Medulla oblongata (tissue), 1 donor: ENCODE results near the gene DUSP19.
A peak's percentile ranks its signal among the peaks of the same experiment; 100 is the strongest.
"Not testable (repeated sequence)": the region's sequence is repeated elsewhere in the genome, so short reads cannot be mapped to it uniquely, and the experiment has no call there.

ENCODE experiments used
- DNase-seq: peaks from one replicate; pipeline ENCODE4 v3.0.0-alpha.2; 2015; ENCODE audit errors: extremely low spot score

The DUSP19 gene, protein sequence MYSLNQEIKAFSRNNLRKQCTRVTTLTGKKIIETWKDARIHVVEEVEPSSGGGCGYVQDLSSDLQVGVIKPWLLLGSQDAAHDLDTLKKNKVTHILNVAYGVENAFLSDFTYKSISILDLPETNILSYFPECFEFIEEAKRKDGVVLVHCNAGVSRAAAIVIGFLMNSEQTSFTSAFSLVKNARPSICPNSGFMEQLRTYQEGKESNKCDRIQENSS

DNA sequence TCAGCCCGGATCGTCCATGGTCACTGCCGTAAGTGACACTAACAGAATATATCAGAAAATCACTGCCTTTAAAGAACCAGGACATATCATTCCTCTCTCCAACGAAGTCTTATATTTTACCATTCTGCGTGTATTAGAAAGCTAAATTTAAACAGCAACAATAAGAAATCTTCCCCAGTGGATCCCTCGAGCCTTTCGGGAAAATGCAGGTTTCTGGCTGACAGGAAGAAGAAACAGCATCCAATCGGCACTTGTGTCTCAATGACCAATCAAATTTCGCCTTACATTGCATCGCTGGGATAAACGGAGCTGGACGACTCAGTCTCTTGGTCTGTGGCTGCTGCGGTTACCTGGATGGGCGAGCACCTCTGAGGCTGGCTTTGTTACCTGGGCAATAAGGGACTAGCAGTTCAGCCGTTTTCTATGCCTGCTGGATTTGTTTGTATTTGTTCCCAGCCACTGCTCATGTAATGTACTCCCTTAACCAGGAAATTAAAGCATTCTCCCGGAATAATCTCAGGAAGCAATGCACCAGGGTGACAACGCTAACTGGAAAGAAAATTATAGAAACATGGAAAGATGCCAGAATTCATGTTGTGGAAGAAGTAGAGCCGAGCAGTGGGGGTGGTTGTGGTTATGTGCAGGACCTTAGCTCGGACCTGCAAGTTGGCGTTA is at the start of gene DUSP19:
TSS of gene DUSP19 (plus strand) at position 284 of the 675 bp plus-strand sequence. CDS start at position 471, 187 bp downstream.
- peak; percentile 99 for DNase-seq

DNA sequence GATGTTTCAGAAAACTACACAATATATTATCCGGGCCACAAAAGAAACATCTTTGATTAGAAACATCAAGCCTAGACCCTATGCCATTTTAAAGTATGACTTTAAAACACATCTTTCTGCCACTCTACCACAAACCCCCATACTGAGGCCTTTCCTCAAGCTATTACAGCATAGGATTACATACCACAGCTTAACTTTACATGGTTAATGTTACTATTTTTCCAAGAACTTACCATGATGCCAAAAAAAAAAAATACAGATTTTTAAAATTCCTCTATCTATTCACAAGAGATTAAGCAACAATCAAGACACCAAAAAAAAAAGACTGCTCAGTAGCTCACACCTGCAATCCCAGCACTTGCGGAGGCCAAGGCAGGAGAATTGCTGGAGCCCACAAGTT is 49.3 kb upstream of the DUSP19 start:
- DNase-seq, result no peak

DNA sequence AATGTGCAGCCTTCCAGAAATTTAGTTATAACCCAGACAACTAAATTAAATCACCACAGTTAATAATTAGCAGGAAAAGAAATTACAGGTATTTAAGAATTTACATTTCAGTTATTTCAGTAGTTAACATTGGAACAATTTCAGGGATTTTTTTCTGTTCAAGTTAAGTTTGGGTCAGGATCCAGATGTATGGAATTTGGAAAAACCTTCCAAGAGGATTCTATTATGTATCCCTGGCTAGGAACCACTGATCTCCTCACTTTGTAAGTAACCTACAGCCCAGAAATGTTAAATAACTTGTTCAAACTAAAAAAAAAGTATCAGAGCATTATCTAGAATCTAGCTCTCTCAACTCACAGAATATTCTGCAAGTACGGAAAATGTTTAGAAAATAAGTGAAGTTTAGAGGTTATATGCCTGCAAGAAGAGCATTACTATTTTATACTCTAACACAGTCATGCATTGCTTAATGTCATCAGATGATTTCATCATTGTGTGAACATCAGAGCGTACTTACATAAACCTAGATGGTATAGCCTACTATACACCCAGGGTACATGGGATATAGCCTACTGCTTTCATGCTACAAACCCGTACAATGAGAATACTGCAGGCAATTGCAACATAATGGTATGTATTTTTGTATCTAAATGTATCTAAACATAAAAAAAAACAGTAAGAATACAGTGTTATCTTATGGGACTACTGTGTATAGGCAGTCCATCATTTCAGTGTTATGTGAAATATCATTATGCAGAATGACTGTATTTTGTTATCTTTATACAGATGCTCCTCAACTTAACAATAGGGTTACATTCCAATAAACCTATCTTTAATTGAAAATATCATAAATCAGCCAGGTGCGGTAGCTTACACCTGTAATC is 46.4 kb upstream of the DUSP19 start:
- DNase-seq, result no peak

DNA sequence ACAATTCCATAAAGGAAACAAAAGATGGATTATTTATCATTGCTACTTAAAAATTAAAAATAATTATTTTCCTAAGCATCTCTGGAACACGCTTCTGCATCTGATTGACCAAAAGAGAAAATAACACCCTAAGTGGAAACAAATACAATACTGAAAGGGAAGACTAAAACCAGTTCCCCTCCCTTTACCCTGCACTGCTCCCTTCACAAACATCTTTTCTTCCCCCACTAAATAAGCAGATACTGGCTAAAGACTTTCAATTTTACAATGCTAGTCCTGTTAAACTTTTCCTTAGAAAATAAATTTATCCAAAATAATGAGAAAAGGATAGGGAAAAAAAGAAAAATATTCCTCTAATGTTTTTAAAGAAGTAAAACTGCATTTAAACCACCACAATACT is 44.6 kb upstream of the DUSP19 start:
- no peak for DNase-seq

DNA sequence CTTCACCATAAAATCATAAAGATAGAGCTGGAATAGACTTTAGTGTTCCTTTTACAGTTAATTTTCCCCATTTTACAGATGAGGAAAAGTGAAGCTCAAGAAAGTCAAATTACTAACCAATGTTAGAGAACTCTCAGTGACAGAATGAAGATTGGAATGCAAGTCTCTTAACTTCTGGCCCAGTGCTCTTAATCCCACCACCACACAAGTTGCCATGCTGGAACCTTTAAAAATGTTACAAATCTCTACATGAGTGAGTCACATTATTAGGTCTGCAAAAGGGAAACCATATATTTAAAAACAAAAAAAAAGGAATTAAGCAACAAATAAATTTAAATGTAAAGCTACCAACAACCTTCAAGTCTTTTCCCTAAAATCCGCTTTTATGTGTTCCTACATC is 43.7 kb upstream of the DUSP19 start:
- DNase-seq, result no peak

DNA sequence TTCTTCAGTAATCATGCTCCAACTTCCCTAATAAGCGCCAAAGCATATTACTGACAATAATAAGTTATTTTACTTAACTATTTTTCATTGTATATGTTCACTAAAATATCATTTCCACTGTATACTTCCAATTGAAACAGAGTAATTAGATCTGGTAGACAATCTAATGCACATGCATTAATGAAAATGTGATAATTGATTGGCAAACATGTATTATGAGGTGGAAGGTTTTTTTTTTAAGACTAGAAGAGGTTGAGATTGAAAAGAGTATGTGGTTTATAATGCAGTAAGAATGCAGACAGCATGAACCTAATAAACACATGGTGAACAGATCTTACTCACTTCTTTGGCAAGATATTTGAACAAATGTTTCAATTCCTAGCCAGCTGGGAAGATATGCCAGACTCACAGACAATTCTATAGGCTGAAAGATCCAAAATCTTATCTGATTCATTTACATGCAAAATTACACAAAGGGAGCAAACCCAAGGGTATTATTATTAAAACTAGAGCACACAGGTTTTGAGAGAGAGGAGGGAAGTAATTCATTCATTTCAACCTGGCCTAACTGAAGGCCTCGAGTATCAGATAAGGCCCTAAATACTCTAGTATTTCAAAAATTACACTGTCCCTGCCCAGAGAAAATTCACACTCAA is 43.1 kb upstream of the DUSP19 start:
- no peak for DNase-seq

DNA sequence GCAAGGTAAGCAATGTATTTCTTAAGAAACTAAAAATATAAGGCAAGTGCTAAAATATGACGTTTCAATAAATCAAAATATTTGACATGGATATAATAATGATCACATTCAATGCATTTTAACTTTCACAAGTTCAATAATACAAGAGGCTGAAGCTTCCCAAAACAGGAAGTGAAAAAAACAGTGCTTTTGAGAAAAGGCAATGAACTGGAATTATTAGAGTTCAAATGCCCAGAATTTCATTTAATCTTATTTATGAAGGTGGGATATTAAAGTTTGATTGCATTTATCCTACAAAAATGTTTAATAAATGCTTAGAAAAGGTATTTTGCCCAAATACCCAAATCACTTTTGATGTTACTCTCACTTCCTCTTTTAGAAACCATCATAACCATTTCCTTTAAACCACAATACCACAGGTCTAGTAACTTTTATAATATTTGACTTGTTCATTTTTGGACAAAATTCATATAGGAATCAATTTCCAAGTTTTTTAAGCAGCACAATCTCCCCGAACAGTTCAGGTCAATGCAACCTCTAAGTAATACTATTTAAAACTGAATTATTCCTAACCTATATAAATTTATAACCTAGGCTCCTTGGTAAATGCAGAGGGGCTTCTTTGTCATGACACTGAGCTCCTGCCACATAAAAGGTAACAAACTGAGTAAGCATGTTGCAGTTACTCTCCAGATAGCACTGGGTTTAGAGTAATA is 42.4 kb upstream of the DUSP19 start:
- no peak for DNase-seq

DNA sequence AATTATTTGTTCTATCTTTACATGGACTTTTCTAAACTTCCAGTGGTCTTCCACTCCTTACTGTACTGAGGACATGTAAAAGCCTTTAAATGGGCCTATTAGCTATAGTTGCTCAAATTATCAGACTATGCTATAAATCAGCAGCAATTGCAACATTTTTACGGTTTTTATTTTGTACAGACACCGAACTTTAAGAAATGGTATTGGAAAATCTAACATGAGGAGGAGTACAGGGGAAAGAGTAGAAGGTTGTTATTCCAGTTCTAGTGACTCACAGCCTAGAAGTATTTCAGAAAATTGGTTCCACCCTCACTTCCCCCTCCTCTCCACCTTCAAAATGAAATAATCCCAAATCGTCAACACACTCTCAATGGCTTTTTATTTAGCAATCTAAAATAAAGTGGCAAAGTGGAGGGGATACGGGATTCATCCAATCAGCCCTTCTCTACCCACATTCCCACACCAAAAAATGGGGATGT is 41.4 kb upstream of the DUSP19 start:
- DNase-seq, result peak; percentile 51

DNA sequence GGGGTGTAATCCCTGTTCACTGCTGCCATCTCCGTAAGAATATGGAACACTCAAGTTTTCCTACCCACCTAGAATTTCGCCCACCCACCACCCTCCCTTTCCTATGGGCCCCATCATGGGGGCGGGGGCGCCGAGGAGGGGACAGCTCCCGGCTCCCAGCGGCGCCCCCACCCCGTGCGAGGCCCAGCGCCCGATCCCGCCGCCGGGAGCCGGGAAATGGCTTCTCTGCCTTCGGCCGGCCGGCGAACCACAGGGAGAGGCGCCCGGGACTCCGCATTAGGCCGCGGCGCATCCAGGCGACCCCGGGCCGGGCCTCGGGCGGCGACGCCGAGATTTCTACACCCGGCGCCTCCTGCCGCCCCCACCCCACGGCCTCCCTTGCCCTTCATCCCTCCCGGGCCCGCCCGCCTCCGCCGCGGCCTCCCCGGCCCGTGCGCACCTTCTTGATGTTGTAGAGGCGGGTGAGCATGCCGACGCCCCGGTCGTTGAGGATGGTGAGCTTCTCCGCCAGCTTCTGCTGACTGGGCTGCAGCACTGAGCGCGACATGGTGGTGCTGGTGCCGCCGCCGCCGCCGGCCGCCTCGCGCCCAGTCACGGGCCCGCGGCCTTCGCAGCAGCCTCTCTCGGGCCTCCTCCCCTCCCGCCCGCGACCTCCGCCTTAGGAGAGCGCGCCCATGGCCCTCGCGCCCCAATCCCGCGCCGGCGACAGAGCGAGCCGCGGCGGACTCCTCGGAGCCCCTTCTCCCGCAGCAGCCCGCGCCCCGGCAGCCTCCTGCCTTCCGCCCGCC is 40.8 kb upstream of the DUSP19 start:
- DNase-seq, result peak; percentile 30

DNA sequence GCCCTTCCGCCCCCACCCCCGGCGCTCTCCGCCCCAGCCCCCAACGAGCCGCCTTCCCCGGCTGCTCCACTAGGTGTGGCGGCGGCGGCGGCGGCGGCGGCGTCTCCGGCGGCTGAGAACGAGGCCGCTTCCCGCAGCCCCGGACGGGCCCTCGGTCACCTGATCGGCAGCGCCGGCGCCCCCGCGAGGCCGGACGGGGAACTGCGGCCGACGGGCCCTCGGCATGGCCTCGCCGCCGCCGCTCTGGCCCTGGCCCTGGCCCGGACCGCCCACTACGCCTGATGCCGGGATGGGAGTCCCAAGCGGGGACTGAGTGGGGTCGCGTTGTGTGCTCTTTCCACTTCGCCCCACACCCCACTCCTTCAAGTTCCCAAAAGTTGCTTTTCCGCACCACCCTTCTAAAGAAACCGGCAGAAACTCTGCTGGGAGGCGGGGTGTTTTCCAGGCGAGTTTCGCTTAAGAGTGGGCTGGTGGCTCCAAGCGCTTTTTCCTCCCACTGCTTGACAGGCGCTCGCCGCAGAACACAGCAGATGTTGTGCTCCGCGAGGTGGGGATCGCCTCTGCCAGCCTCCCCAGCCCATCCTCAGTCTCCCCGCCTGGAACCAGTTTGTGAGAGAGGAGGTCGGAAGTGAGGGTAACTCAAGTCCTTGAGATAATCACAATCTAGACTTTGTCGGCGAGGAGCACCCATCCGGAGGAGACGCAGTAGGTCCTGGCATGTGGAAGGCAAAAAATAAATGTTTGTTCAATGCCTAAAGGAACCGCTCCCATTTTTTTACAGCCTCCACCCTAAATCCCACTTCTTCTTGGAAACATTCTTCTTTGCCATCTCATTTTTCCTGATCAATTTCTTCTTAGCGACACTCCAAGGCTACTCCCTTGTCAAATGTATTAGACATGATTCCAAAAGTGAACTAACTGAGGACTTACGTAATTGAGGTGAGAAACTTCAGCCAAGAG is 39.9 kb upstream of the DUSP19 start, which contains the start of gene NCKAP1:
TSS of gene NCKAP1 (minus strand) at position 117 of the 960 bp plus-strand sequence. CDS start 358 bp downstream, outside the sequence.
- peak; percentile 82 for DNase-seq

DNA sequence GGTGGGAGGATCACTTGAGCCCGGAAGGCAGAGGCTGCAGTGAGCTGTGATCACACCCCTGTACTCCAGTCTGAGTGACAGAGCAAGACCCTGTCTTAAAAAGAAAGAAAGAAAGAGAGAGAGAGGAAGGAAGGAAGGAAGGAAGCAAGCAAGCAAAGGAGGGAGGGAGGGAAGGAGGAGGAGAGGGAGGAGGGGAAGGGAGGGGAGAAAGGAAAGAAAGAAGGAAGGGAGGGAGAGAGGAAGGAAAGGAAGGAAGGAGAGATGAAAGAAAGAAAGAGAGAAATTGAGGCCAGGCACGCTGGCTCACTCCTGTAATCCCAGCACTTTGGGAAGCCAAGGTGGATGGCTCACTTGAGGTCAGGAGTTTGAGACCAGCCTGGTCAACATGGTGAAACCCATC is 37.9 kb upstream of the DUSP19 start:
- no peak for DNase-seq

DNA sequence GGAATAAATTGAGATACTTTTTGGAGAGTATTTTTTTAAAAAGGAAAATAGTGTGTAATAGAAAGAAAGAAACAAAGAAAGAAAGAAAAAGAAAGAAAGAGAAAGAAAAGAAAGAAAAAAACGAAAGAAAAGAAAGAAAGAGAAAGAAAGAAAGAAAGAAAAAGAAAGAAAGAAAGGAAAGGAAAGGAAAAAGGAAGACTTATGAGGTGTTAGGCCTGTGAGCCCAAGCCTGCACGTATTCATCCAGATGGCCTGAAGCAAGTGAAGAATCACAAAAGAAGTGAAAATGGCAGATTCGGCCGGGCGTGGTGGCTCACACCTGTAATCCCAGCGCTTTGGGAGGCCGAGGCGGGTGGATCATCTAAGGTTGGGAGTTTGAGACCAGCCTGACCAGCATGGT is 35.0 kb upstream of the DUSP19 start:
- DNase-seq, result not testable (repeated sequence)

DNA sequence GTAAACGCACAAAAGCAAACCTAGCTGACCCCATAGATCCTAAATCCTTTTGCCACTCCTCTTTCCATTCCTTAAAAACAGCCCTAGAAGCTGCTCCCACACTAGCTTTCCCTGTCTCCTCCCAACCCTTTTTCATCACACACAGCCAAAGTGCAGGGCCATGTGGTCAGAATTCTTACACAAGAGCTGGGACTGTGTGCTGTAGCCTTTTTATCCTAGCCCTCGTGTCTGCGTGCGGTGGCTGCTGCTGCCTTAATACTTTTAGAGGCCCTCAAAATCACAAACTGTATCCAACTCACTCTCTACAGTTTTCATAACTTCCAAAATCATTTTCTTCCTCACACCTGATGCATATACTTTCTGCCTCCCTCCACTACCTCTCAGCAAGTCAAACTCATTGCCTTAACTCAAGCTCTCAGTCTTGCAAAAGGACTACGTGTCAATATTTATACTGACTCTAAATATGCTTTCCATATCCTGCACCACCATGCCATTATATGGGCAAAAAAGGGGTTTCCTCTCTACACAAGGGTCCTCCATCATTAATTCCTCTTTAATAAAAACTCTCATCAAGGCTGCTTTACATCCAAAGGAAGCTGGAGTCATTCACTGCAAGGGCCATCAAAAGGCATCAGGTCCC is 30.9 kb upstream of the DUSP19 start:
- DNase-seq, result not testable (repeated sequence)

DNA sequence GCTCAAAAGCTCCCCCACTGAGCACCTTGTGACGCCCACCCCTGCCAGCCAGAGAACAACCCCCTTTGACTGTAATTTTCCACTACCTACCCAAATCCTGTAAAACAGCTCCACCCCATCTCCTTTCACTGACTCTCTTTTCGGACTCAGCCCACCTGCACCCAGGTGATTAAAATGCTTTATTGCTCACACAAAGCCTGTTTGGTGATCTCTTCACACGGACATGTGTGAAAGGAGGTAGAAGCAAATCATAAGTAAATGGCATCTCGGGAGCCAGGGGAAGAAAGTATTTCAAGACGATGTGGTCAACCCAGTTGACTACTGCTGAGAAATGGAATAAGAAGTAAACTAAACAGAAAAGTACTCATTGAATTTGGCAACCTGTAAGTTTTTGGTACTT is 29.1 kb upstream of the DUSP19 start:
- no peak for DNase-seq

DNA sequence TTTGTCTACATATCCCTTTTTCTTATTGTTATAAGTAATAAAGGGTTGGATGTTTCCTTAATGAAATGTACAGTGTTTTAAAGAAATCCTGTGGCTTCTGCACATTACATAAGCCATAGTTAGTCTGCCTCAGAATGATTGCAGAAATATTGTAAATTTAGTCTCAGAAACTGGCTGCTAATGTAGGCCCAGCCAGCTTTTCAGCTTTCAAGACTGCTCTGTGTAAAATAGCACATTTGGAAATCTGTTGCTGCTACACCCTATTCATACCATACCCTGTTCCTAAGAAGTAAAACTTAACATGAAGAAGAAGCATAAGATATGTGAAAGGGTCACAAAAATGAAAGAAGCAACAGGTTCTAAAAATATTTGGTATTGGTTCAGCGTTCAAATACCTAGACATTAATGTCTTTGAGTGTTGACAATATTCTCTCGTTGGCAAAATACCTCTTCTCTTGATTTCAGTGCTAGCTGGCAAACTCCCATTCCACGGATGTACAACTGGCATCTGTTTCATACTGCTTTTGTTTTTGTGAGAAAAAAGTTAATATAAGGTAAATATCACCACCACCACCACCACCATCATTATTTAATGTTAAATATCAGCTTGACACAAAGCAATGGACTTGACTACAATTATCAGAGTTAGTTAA is 21.1 kb upstream of the DUSP19 start:
- no peak for DNase-seq

DNA sequence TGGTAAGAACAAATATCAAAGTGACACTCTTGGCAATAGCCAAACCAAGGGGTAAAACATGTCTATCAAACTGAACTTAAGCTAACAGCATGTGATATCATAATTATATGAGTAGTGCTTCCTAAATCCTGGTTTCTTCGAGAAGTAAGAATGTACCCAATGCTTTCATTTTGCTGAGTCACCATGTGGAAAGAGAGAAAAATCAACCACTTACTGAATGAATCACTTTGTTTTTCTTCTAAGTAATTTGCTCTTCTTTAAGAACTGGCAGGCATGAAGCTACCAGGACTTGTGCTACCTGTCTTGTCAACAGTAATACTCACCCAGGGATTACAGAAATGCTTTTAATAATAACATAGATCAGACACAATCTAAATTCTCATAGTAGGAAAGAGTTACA is 19.0 kb upstream of the DUSP19 start:
- no peak for DNase-seq

DNA sequence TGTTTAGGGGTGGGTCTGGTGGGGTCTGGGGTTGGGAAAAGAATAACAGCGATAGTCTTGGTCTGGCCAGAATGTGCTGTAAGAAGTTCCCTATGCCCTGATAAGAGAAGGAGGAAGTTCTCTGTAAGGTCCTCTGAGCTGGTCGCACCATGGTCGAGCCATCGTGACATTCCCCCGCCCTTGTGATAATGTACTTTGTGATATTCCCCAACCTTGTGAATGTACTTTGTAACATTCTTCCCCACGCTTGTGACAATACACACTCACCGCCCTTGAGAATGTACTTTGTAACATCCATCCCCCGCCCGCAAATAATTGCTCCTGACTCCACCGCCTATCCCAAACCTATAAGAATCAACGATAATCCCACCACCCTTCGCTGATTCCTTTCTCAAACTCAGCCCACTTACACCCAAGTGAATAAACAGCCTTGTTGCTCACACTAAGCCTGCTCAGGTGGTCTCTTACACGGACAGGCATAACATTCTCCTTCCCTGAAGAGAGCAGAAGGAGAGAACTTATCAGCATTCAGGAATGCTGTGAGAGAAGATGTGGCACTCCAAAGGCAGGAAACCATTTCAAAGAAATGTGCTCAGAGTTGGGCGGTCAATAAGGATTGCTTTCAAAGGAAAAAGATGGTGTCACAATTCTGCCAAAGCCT is 17.8 kb upstream of the DUSP19 start:
- DNase-seq, result no peak

DNA sequence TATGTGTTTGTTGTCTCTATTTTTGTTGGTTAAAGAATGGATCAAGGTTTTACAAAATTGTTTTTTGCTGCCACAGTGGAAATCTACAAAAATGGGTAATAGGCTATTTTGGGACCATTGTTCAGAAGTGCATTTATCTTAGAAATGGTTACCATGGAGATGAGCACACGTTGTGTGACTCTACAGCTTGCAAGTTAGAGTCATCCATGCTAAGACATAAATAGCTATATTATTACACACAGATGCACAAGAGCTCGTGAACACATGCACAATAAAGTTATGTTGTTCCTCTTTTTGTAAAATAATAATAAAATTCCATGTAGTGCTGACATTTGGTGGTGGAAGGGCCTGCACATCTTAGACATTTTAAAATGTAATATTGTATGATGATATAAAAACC is 15.5 kb upstream of the DUSP19 start:
- no peak for DNase-seq
